ENCODE data around the gene ALAD. TPM values are rescaled to one million over a fixed set of nuclear protein-coding genes. Genes with fewer than 3 reads are reported as not detected.

The ALAD gene
- total and polyA plus RNA-seq, 2 of the 8 experiments (the other 6 are each of a cell fraction or from before 2014, with no cell fraction given): 8.2 to 15.3 TPM

GRCh38 chr9:113370806-113371325 is 30.2 kb downstream of the ALAD start:
- H3K23me2 ChIP-seq (ENCODE audit: low read depth, low read length): no peaks in the 10 kb centered on the region
- H3K23ac ChIP-seq (ENCODE audit: insufficient read length): no peak overlapping the region
- no peaks in the 10 kb centered on the region for H3K27me3 ChIP-seq (replicated peaks in 1 of 4; ENCODE audit: control insufficient read depth in 3 of 4, extremely low read depth in 1 of 4, insufficient read depth in 3 of 4, low read length in 3 of 4)
- POLR2A ChIA-PET (ENCODE audit: partially characterized antibody): interaction anchor here (1.0 to 2.8 kb wide), 7 partner anchors 8 to 39 kb away, joined by 3 to 11 read pairs (median 3); partner anchors contain the start of genes ALAD, BSPRY, C9orf43 and POLE3
- H3K79me2 ChIP-seq (ENCODE audit: control insufficient read depth in 1 of 2, insufficient read depth in 2 of 2, low read length in 2 of 2): peaks cover 0 to 5% of the 10 kb centered on the region in 2 experiments; a peak in 1 of 4 replicates
- CTCF ChIA-PET (ENCODE audit: partially characterized antibody): interaction anchor here (0.9 to 1.2 kb wide), 3 partner anchors 10 to 27 kb away, joined by 3 to 6 read pairs (median 4); no protein-coding TSS in a partner anchor
- H4K91ac ChIP-seq (replicated peaks; ENCODE audit: insufficient read length, low read length): no peak overlapping the region
- peaks cover 0 to 2% of the 10 kb centered on the region in 2 experiments for H4K20me1 ChIP-seq (replicated peaks in 1 of 2; ENCODE audit: control insufficient read depth in 1 of 2, insufficient read depth in 2 of 2, low read length in 2 of 2)
- peaks cover 0 to 19% (median 2%) of the 10 kb centered on the region in 4 experiments; a peak in 4 of 8 replicates for H3K36me3 ChIP-seq (ENCODE audit: control insufficient read depth in 2 of 4, insufficient read depth in 4 of 4, low read length in 3 of 4)
- H3K79me1 ChIP-seq (ENCODE audit: low read depth, low read length): no peaks in the 10 kb centered on the region
- DNase-seq (ENCODE audit: low read depth in 1 of 2, low spot score in 2 of 2) (no peak), FAIRE-seq (no peak)
- no peak overlapping the region for H2BK20ac ChIP-seq (ENCODE audit: low read length)
- H2BK5ac ChIP-seq (ENCODE audit: low read depth, low read length): no peak overlapping the region
- H3K9ac ChIP-seq (replicated peaks in 1 of 4; ENCODE audit: extremely low read depth in 1 of 4, low read depth in 3 of 4, low read length in 3 of 4): no peak overlapping the region
- no peak overlapping the region for H2AK5ac ChIP-seq (ENCODE audit: low read depth, low read length)
- no peak overlapping the region for H3K14ac ChIP-seq (ENCODE audit: insufficient read length)
- H3K56ac ChIP-seq (replicated peaks; ENCODE audit: insufficient read length, low read depth, low read length): no peak overlapping the region
- whole genome bisulfite sequencing, 2 experiments (ENCODE audit: extremely low coverage in 1 of 2, insufficient coverage in 1 of 2, insufficient read length in 1 of 2, insufficient replicate concordance in 2 of 2, low coverage in 1 of 2, low lambda C conversion rate in 2 of 2, missing lambda C conversion rate in 1 of 2): 86% methylated on average over 8 of the region's 8 CpGs; no CpG with 5 or more reads in 1 of the 2 experiments
- no peak overlapping the region for H3K4me3 ChIP-seq (ENCODE audit: extremely low read depth in 1 of 4, insufficient read depth in 2 of 4, low read depth in 3 of 4, low read length in 4 of 4)
- H2BK15ac ChIP-seq (ENCODE audit: low read length): no peak overlapping the region
- H3K4me1 ChIP-seq (replicated peaks in 1 of 4; ENCODE audit: control insufficient read depth in 3 of 4, insufficient read depth in 4 of 4, low read length in 3 of 4): peaks cover 0 to 5% (median 2%) of the 10 kb centered on the region in 4 experiments; a peak in 3 of 7 replicates
- no peak overlapping the region for H3K27ac ChIP-seq (ENCODE audit: low read depth, low read length)
- no peak overlapping the region for H3K4me2 ChIP-seq (ENCODE audit: insufficient read depth in 1 of 2, low read depth in 2 of 2, low read length in 2 of 2)
- no peak overlapping the region for H2BK120ac ChIP-seq (replicated peaks; ENCODE audit: low read depth, low read length)
- no peak overlapping the region for H2BK12ac ChIP-seq (ENCODE audit: low read depth, low read length)
- no peak overlapping the region for H2AFZ ChIP-seq (ENCODE audit: low read length)
- no peak overlapping the region for H4K8ac ChIP-seq (ENCODE audit: extremely low read depth, insufficient read depth, low read length)
- no peaks in the 10 kb centered on the region for H3K9me3 ChIP-seq (ENCODE audit: insufficient read depth in 2 of 2, low read depth in 1 of 2, low read length in 1 of 2)
- H3K18ac ChIP-seq (ENCODE audit: extremely low read depth, low read length): no peak overlapping the region
- H4K5ac ChIP-seq (ENCODE audit: insufficient read length, low read depth, low read length): no peak overlapping the region
- H3K4ac ChIP-seq (replicated peaks; ENCODE audit: insufficient read length, low read depth, low read length): no peak overlapping the region
- no peak for TF ChIP-seq SIRT6 (IDR thresholded peaks at IDR 0.05; ENCODE audit: low read length)

All from H1 (cell line).